Hematopoietic multipotent progenitor cell treated with erythropoietin and hydrocortisone succinate and interleukin-3 and kit ligand, for 15 days (in vitro differentiated cells): Measurements from ENCODE around the gene ASPDH.
"Not testable (repeated sequence)": the region's sequence is repeated elsewhere in the genome, so short reads cannot be mapped to it uniquely, and the experiment has no call there.

Source experiments
- DNase-seq: peaks from one replicate; pipeline ENCODE4 v3.0.0-alpha.2; 2015; ENCODE audit warnings: low spot score

The ASPDH gene

GRCh38 chr19:50478901-50479715 lies 34.6 kb downstream of the ASPDH start:
- peak; percentile 31 for DNase-seq

- no peak for DNase-seq
These were observed 35.8 kb downstream of the ASPDH start for GRCh38 chr19:50477751-50478515.

GRCh38 chr19:50476907-50477238 lies 36.8 kb downstream of the ASPDH start:
- DNase-seq: no peak

- DNase-seq: peak; percentile 78
These were observed 37.3 kb downstream of the ASPDH start, which contains the start of the genes EMC10 and GARIN5A for GRCh38 chr19:50476224-50476906. TSS of gene EMC10 (plus strand) at chr19:50476507. CDS start at chr19:50476545, 38 bp downstream. TSS of gene GARIN5A (minus strand) at chr19:50476848. CDS start at chr19:50476388, 460 bp downstream.

GRCh38 chr19:50475736-50476223 lies 37.9 kb downstream of the ASPDH start:
- DNase-seq: no peak

- DNase-seq: no peak
These were observed 38.6 kb downstream of the ASPDH start for GRCh38 chr19:50475101-50475568.

GRCh38 chr19:50473336-50473735 lies 40.4 kb downstream of the ASPDH start:
- DNase-seq: not testable (repeated sequence)

- DNase-seq: no peak
These were observed 44.9 kb downstream of the ASPDH start for GRCh38 chr19:50468818-50469217.

- no peak for DNase-seq
These were observed 46.1 kb downstream of the ASPDH start for GRCh38 chr19:50467566-50467965.

- DNase-seq: no peak
These were observed 47.0 kb downstream of the ASPDH start for GRCh38 chr19:50466706-50467039.

GRCh38 chr19:50465986-50466705 lies 47.6 kb downstream of the ASPDH start:
- peak; percentile 69 for DNase-seq

GRCh38 chr19:50465000-50465399 lies 48.7 kb downstream of the ASPDH start:
- no peak for DNase-seq

- DNase-seq: no peak
These were observed 49.4 kb downstream of the ASPDH start for GRCh38 chr19:50464348-50464747.

GRCh38 chr19:50462970-50463369 lies 50.7 kb downstream of the ASPDH start:
- no peak for DNase-seq
